HG03066 (cell line): ENCODE data around the gene PRSS33.

ENCODE experiments used
- ATAC-seq: cut with Tn5 transposase; IDR thresholded peaks from one replicate; pipeline ENCODE4 v1.9.1; 2021; ENCODE audit warnings: low read depth; ENCODE audit not compliant: unreplicated experiment

The PRSS33 gene

DNA sequence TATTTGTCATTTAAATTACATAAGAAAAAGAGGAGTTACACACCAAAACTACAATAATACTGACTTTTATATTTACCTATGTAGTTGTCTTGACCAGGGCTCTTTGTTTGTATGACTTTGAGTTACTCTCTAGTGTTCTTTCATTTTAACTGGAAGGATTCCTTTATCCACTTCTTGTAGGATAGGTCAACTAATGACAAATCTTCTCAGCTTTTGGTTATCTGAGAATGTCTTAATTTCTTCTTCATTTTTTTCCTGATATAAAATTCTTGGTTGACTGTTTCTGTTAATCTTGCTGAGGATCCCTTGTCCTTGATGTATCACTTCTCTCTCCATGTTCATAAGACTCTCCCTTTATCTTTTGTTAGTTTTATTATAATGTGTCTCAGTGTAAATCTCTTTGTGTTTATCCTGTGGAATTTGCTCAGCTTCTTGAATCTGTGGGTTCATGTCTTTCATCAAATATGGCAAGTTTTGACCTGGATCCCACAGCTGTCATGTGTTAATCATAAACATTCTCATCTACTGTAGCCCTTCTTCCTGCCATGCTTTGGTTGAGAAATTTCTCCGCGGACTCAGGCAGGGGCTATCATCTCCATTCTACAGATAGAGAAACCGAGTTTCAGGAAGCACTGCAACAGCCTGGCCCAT, 16.3 kb upstream of the PRSS33 start:
- ATAC-seq: no peak

DNA sequence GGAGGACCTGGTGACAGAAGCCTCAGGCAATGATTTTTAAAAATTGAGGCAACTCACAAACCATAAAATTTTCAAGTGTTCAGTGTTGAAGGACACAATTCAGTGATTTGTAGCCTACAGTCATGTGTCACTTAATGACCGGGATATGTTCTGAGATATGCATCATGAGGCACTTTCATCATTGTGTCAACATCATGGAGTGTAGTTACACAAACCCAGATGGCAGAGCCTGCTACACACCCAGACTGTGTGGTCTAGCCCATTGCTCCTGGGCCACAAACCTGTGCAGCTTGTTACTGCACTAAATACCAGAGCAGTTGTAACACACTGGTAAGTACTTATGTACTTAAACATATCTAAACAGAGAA, 12.5 kb upstream of the PRSS33 start:
- no peak for ATAC-seq

DNA sequence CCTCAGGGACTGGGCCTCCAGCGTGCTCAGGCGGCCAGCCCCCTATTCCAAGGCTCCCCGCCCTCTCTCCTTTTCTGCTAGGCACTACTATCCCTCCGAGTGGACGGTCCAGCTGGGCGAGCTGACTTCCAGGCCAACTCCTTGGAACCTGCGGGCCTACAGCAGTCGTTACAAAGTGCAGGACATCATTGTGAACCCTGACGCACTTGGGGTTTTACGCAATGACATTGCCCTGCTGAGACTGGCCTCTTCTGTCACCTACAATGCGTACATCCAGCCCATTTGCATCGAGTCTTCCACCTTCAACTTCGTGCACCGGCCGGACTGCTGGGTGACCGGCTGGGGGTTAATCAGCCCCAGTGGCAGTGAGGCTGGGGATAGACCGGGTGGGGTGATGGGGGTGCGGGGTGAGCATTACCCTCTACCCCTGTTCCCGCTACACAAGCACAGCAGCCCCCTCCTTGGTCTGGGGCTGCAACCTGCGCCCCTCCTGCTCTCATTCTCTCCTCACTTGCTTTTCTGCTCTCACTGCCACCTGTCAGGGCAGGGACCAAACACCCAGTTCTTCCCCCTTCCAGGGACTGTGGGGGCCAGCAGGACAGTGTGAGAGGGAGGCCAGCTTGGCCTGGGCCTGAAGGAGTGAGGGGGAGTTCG, 12.0 kb upstream of the PRSS33 start:
- no peak for ATAC-seq

DNA sequence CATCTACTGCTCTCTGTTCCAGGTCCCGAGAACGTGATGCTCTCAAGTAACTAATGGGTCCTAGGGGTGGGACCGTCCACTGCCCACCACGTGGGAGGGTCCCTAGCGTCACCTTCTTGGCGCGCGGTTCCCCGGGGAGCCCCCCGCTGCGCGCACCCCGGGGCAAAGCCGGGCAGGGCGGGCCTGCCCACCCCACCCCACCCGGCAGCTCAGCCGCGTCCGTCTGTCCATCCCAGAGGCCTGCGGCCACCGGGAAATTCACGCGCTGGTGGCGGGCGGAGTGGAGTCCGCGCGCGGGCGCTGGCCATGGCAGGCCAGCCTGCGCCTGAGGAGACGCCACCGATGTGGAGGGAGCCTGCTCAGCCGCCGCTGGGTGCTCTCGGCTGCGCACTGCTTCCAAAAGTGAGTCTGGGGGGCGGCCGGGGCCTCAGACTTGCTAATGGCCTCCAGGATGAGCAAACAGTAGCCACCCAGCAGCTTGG, 11.4 kb upstream of the PRSS33 start:
- ATAC-seq: no peak

DNA sequence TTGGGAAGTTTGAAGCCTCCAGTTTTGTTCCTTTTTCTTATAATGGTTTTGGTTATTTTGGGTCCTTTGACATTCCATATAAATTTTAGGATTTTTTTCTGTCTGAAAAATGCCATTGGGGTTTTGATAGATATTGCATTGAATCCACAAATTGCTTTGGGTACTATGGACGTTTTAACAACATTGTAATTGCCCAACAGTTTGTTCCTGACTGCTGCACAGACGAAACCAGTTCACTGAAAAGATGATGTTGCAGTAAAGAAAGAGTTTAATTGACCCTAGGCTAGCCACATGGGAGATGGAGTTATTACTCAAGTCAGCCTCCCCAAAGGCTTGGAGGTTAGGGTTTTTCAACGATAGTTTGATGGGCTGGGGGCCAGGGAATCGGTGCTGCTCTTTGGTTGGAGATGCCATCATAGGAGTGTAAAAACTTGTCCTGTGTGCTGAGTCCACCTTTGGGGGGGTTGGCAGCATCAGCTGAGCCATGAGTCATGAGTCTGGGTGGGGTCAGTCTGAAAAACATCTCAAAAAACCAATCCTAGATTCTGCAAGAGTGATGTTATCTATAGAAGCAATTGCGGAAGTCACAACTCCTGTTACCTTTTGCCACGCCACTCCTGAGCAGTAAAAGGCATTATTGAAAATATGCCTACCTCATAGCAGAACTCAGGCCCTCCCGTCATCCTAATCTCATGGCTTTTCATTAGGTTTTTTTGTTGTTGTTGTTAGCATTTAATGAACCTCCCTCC, 8.2 kb upstream of the PRSS33 start:
- ATAC-seq: no peak

DNA sequence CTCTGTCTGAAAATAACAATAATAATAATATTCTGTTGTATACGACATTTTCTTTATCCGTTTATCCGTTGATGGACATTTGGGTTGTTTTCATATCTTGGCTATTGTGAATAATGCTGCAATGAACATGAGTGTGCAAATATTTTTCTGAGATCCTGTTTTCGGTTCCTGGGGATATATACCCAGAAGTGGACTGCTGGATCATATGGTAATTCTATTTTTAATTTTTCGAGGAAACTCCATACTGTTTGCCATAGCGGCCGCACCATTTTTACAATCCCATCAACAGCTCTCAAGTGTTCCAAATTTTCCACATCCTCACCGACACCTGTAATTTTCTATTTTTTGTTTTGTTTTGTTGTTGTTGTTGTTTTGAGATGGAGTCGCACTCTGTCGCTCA, 5.6 kb upstream of the PRSS33 start:
- no peak for ATAC-seq

DNA sequence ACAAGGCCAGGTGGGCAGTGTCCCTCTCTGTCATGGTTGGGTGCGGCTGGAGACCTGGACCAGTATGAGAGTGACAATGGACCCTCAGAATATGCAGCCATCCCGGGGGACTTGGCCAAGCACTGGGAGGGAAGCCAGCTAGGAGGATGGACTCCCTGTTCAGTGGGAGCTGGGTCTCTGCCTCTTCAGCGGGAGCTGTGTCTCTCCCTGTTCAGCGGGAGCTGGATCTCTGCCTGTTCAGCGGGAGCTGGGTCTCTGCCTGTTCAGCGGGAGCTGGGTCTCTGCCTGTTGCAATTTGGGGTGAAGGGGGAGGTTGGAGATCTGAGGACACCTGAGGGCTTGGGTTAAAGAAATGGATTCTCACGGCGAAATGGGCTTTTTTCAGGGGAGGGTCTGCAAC, 3.8 kb upstream of the PRSS33 start:
- no peak for ATAC-seq

DNA sequence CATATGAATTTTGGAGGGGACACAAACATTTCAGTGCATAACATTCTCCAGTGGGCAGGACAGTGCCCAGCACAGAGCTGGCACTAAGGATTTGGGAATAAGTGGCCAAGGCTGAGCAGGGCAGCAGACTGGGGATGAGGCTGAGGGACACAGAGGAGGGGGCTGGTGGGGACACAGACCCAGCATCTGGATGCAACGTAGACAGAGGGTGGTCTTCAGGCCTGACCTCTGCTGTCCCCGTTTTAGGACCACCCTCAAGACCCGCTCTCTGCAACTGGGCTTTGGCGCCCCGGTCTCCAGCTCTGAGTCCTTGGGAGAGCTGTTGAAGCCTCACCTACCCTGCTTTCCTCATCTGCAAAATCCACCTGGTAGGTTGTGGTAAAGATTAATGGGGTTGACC, 3.3 kb upstream of the PRSS33 start:
- ATAC-seq: no peak

DNA sequence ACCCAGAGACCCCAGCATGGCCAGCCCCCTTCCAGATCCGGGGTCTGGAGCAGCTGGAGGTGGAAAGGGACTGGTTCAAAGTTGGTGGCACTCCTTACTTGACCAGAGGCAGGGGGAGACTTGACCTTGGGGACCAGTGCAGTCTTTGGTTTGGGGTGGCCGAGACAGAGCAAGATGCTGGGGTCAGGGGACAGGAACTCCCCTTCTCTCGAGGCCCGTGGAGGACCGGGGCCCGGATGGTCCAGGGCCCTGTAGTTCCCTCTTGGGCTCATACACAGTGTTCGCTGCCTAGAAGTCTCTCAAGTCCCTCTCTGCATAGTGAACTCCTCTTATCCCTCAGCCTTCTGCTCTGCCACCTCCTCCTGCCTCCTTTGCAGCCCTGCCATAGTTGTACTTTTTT, 601 bp upstream of the PRSS33 start:
- ATAC-seq: no peak

DNA sequence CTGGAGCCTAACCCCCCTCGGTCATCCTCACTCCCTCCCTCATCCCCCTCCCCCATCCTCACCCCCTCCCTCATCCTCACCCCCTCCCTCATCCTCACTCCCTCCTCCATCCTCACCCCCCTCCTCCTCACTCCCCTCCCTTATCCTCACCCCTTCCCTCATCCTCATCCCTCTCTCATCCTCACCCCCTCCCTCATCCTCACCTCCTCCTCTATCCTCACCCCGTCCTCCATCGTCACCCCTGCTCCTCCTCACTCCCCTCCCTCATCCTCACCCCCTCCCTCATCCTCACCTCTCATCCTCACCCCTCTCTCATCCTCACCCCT, 571 bp downstream of the PRSS33 start:
- no peak for ATAC-seq

DNA sequence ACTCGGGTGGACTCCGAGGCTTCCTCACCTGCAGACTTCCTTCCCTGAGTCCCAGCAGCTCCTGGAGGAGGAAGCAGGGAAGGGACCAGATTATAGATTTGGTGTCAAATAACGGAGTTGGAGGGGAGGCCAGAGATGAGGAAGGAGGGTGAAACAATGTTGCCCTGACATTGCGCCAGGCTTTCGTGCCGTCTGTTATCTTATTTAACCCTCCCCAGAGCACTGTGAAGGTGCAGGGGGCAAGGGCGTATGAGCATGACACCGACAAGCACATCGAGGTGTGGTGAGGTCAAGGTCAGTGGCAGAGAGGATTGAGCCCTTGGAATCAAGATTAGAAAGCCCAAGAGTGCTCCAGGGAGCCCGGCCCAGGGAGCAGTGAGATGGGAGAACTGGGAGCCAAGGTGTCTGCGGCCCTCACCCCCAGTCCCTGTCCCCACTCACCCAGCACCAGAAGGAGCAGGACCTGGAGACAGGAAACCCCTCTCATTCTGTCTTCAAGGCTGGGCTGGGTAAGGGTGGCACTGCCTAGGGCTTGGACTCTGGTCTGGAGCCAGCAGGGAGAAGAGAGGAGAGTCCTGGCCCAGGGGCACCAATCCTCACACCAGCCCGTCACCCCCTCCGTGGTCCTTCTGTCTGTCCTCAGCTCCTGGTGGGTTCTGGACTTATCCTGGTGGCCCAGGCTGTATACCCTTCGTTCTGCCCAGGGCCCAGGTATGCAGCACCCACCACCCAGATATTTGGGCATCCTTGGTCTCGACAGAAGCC, 1.1 kb downstream of the PRSS33 start:
- ATAC-seq: no peak

DNA sequence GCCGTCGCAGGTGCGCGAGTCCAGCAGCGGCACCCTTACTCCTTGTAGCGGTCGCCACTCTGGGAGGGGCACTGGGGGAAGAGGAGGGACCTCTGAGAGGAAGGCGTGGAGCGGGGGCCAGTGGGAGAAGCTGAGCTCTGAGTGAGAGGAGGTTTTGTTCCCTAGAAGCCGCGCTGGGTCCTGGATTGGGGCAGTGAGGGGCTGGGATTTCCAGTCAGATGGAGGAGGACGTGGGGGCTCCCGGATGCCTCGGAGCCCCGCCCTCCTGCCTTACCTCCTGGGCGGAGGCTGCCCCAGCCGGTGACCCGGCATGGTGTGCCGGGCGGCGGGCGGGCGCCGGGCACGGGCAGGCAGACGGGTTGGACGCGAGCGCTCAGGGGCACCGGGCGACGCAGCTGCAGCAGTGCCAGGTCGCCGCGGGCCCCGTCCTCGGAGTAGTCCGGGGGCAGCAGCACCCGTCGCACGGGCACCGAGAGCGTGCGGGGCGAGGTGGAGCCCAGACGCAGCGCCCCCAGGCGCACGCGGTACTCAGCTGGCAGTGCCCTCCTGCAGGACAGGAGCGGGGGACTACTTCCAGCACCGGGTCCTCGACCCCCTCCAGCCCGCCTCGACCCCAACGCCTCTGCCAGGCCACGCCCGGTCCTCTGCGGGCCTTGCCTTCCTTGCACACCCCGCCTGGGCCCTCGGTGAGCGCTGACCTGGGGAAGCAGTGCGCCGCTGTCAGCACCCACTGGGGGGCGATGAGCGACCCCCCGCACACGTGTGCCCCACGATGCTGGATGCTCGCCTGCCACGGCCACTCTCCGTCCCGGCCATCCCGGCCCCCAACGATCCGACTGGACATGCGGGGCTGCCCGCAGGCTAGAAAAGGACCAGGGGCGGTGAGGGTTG, 2.0 kb downstream of the PRSS33 start:
- ATAC-seq: no peak

DNA sequence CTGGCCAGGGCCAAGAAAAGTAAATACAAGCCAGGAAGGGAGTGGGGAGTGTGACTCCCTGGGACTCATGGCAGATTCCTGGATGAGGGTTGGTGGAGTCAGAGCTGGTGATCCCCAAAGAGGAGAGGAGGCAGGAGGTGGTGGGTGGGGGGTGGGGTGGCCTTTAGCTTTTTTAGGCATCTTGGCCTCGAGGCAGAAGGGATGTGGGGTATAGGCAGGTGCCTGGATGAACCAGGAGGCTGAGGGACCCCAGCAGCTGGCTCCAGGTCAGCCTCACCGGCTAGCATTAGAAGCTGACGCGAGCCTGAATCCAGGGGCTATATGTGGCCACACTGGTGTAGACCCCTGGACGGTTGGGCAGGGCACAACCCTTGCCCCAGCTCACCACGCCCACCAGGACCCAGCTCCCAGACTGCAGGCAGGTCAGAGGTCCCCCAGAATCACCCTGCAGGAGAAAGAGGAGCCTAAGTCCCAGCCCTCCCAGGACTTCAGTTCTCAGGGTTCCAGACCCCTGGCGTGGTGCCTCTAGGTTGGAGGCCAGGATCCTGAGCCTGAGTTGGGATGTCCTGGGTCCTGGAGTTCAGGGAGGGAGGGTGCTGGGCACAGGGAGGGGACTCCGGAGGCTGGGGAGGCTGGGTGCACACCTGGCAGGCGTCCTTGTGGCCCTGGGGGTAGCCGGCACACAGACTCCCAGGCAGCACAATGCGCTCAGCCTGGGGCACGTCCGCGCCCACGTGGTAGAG, 2.8 kb downstream of the PRSS33 start:
- no peak for ATAC-seq

DNA sequence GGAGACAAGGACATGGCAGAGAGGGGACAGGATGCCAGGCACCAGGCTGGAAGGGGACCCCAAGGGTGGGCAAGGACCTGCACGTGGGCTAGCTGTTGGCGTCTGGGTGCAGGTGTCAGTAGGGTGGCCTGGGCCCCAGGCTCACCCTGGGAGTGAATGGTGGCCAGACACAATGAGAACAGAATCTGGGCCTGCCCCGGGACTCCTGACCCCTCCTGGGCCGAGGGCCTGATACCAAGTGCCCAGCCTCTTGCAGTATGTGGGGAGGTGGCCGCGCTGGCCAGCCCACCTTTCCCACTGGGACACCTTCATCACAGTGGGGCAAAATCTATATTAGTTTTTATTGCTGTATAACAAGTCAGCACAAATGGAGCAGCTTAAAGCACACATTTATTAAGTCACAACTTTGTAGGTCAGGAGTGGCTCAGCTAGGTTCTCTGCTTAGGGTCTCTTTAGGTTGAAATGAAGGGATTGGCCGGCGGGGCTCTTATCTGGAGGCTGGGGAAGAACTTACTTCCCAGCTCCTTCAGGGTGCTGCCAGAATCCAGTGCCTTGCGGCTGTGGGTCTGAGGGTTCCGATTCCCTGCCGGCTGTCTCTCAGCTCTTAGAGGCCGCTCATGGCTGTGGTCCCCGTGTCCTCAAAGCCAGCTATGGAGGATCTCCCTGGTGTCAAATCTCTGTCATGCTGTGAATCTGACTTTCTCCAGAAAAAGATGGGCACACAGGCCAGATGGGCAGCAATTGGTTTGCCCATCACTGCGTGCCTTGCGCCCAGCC, 3.6 kb downstream of the PRSS33 start:
- ATAC-seq: no peak

DNA sequence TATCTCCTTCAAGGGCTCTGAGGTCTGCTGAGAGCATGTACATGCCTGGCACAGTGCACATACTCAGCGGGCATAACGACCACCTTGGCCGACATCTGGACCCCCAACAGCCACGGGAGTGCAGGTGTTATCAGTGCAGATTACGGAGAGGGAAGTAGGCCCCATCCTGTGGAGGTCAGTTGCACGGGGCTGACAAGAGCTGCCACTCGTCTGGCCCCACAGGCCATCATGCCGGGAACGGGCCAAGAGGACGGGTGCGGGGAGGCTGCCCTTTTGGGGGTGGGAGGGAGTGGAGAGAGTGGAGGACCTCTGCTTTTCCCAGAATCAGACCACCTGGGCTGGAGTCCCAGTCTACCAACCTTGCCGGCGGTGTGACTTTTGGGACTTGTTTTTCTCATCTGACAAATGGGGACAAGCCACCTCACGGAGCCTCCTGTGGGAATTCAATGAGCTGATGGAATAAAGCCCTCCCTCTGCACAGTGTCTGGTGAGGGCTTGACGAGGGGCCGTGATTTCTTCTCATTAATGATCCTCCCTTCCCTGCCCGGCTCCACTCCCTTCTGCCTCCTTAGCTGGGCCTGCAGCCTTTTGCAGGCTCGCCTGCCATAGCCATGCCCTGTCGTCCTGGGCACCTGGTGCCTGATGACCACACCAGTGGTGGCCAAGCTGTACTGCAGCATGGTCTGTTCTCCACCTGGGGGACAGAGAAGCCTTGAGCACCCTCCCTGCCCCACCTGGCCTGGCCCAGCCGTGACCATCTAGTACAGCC, 4.6 kb downstream of the PRSS33 start:
- no peak for ATAC-seq

DNA sequence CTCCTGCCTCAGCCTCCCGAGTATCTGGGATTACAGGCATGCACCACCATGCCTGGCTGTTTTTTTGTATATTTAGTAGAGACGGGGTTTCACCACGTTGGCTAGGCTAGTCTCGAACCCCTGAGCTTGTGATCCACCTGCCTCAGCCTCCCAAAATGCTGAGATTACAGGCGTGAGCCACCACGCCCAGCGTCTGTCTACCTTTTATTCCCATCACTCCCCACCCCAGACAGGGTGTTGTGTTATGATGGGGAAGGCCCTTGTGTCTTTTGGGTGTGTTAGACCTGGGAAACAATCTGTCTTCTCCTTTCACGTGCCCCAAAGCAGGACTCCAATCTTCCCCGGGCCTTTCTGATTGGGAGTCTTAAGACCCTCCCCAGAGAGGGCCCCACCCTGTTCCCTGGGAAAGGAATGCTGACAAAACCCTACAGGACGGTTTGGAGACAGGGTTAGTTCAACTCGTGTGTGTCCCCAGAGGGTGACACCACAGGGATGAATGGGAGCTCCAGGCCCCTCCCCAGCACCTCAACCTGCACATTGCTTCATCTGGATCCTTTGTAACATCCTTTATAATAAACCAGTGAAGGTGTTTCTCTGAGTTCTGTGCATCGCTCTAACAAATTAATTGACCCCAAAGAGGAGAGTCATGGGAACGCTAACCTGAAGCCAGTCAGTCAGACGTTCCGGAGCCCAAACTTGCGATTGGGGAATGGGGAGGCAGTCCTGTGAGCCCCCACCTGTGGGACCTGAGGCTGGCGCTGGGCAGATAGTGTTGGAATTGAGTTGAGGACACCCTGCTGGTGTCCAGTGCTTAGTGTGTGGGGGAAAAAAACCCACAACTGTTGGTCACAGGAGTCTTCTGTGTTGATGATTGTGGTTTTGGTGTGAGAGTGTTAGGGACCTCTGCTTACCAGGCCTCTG, 7.1 kb downstream of the PRSS33 start:
- ATAC-seq: no peak
